Loucy (cell line): ENCODE data around the gene TANC2.

Experiments used
- CTCF ChIP-seq: fragments of 200-600 bp; sonication (generic); conservative IDR thresholded peaks from 2 replicates; pipeline ENCODE4 v1.5.1; 2014; ENCODE audit warnings: mild to moderate bottlenecking, antibody characterized with exemption, low read length
- EZH2phosphoT487 ChIP-seq: fragments of 200-600 bp; IDR thresholded peaks from 2 replicates; pipeline ENCODE4 v1.6.1; 2018; ENCODE audit warnings: antibody characterized with exemption, mild to moderate bottlenecking, moderate library complexity, borderline replicate concordance

GRCh38 chr17:62927083-62927482, 39.0 kb upstream of the TANC2 start:
- TF ChIP-seq CTCF: no peak
- no peak for TF ChIP-seq EZH2phosphoT487
